ENCODE results near the gene SNAI1. TPM values are rescaled to one million over a fixed set of nuclear protein-coding genes. Genes with fewer than 3 reads are reported as not detected.

Gene SNAI1
- polyA plus RNA-seq, 1 donor (not counting 4 experiments of a cell fraction or from before 2014, with no cell fraction given) = not detected

DNA sequence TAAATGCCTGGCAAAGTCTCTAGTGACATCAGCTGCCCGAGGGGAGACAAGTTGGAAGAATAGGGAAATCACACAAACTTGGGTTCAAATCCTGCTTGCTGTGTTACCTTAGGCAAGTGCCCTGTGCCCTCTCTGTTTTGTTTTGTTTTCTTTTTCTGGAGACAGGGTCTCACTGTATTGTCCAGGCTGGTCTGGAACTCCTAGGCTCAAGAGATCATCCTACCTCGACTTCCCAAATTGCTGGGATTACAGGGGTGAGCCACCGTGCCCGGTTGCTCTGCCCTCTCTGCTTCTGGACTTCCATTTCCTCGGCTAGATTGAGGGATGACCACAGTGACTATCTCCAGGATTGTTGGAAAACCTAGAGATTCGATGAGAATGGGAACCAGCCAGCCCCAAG lies 55.4 kb downstream of the SNAI1 start:
- Histone ChIP-seq H3K9me1 (ENCODE audit: control insufficient read depth, extremely low read depth, insufficient read depth, low read length) (peaks cover 3% of the 10 kb centered on the region), H3K9ac (ENCODE audit: control insufficient read depth, extremely low read depth, insufficient read depth, low read length) (no peak overlapping the region)
- no peak for FAIRE-seq

More for the DNA sequence above, 55.4 kb downstream of the SNAI1 start:
- Histone ChIP-seq H3K4me3 (ENCODE audit: control insufficient read depth in 2 of 3, extremely low read depth in 1 of 3, insufficient read depth in 2 of 3, low read depth in 1 of 3, low read length in 3 of 3) (no peak overlapping the region), H3K4me1 (ENCODE audit: control insufficient read depth, extremely low read depth, insufficient read depth, low read length) (peaks cover 14% of the 10 kb centered on the region), H3K27ac (ENCODE audit: control insufficient read depth, insufficient read depth, low read length) (no peak overlapping the region), H3K79me2 (ENCODE audit: control insufficient read depth, insufficient read depth, low read length) (no peaks in the 10 kb centered on the region), H3K9me3 (ENCODE audit: control insufficient read depth, low read depth, low read length) (no peaks in the 10 kb centered on the region), H2AFZ (ENCODE audit: control insufficient read depth, low read length) (no peak overlapping the region), H4K20me1 (ENCODE audit: control insufficient read depth, extremely low read depth, insufficient read depth, low read length) (peaks cover 2% of the 10 kb centered on the region), H3K36me3 (ENCODE audit: control insufficient read depth in 2 of 2, extremely low read depth in 1 of 2, insufficient read depth in 2 of 2, low read length in 2 of 2) (no peaks in the 10 kb centered on the region), H3K27me3 (ENCODE audit: control insufficient read depth, extremely low read depth, insufficient read depth, low read length) (peaks cover 10% of the 10 kb centered on the region), H3K4me2 (ENCODE audit: control insufficient read depth, extremely low read depth, insufficient read depth, low read depth, low read length) (no peak overlapping the region)
- dilution Hi-C loops (cut with MboI; ENCODE audit: extremely low pct_ligation_motif_present, low sequenced_read_pairs) = no loop called here
- no peak for DNase-seq (ENCODE audit: low read depth, low spot score)
- no peak for TF ChIP-seq EZH2 (IDR thresholded peaks at IDR 0.05; ENCODE audit: low read length)
- TF ChIP-seq, protein P1, sequence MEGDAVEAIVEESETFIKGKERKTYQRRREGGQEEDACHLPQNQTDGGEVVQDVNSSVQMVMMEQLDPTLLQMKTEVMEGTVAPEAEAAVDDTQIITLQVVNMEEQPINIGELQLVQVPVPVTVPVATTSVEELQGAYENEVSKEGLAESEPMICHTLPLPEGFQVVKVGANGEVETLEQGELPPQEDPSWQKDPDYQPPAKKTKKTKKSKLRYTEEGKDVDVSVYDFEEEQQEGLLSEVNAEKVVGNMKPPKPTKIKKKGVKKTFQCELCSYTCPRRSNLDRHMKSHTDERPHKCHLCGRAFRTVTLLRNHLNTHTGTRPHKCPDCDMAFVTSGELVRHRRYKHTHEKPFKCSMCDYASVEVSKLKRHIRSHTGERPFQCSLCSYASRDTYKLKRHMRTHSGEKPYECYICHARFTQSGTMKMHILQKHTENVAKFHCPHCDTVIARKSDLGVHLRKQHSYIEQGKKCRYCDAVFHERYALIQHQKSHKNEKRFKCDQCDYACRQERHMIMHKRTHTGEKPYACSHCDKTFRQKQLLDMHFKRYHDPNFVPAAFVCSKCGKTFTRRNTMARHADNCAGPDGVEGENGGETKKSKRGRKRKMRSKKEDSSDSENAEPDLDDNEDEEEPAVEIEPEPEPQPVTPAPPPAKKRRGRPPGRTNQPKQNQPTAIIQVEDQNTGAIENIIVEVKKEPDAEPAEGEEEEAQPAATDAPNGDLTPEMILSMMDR (optimal IDR thresholded peaks at IDR 0.05 in 1 of 3, IDR thresholded peaks at IDR 0.05 in 1 of 3, conservative IDR thresholded peaks at IDR 0.05 in 1 of 3; ENCODE audit: extremely low read depth in 1 of 3, insufficient read depth in 2 of 3, low read length in 3 of 3) = no peak

Small RNAs within 50 kb of the gene (small RNA-seq; reads per million reads assigned to genes)
- 0 reads per million in 3 experiments for gene RF00017 (ENCODE audit: insufficient read length in 3 of 3, low read depth in 3 of 3, low replicate concordance in 1 of 3)
- gene RNU6-147P (ENCODE audit: insufficient read length in 3 of 3, low read depth in 3 of 3, low replicate concordance in 1 of 3) = 0 reads per million in 3 experiments

Other genes with a start within 250 kb of the SNAI1 start
- gene SLC9A8, start 170.2 kb upstream of the SNAI1 start, polyA plus RNA-seq = 1.2 to 1.9 TPM (median 1.9 TPM) in 3 replicates
- gene SPATA2, start 67.5 kb upstream of the SNAI1 start, polyA plus RNA-seq = 2.8 to 5.2 TPM (median 3.2 TPM) in 3 replicates
- 41.0 to 61.2 TPM (median 58.4 TPM) in 3 replicates for gene RNF114, start 46.6 kb upstream of the SNAI1 start, polyA plus RNA-seq
- gene UBE2V1, start 130.2 kb downstream of the SNAI1 start, polyA plus RNA-seq = 61.8 to 155 TPM (median 117 TPM) in 3 replicates
- gene PEDS1, start 170.7 kb downstream of the SNAI1 start, polyA plus RNA-seq = 48.7 to 77.3 TPM (median 62.3 TPM) in 3 replicates
- gene CEBPB, start 207.8 kb downstream of the SNAI1 start, polyA plus RNA-seq = 11.2 to 23.1 TPM (median 15.8 TPM) in 3 replicates

All from keratinocyte (primary cell).